ENCODE data around the gene PLPP1. TPM values are rescaled to one million over a fixed set of nuclear protein-coding genes. Genes with fewer than 3 reads are reported as not detected.
"Not testable (repeated sequence)": the region's sequence is repeated elsewhere in the genome, so short reads cannot be mapped to it uniquely, and the experiment has no call there.

Gene PLPP1
- polyA plus RNA-seq, 1 donor = 54.7 TPM

DNA sequence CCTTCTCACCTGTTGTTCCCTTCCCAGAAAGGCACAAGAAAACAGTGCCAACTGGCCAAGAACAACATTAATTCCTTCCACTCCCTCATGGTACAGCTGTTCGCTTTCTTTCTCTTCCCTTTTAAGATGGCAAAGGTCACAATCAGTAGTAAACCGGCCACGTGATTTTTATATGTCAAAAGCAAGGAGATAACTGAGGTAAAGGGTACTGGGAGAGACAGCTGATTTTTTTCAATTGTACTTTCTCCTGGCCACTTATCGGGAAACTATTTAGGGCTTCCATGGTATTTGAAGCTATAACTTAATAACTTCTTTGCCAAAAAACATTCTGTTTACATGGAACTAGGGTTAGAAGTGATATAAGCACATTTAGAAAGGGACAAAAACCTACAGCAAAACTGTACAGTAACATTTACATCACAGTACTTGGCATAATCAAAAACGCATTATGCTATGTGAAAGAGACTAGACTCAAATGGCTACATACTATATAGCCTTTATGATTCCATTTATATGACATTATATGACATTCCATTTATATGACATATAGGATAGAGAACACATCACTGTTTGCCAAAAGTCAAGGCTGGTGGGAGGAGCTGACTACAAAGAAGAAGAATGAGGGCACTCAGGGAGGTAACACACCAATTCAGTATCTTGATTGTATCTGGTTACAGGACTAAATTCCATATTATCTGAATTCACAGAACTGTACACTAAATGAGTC lies 24.8 kb downstream of the PLPP1 start:
- no peak overlapping the region for H3K4me3 ChIP-seq (ENCODE audit: low read length)
- no peaks in the 10 kb centered on the region for H3K27me3 ChIP-seq (ENCODE audit: control insufficient read depth, insufficient read depth, low read length)
- WGBS (ENCODE audit: insufficient coverage, low lambda C conversion rate) = 20% methylated on average over 1 of the region's 5 CpGs
- H3K27ac ChIP-seq (ENCODE audit: low read length) = peak overlapping the region; percentile 74
- no peaks in the 10 kb centered on the region for H3K36me3 ChIP-seq (ENCODE audit: control insufficient read depth, insufficient read depth, low read length)
- DNase-seq = peak; percentile 76 to 90
- H3K4me1 ChIP-seq (ENCODE audit: control insufficient read depth, insufficient read depth, low read length) = peaks cover 28% of the 10 kb centered on the region
- no peaks in the 10 kb centered on the region for H3K9me3 ChIP-seq (ENCODE audit: control insufficient read depth, low read depth, low read length)

DNA sequence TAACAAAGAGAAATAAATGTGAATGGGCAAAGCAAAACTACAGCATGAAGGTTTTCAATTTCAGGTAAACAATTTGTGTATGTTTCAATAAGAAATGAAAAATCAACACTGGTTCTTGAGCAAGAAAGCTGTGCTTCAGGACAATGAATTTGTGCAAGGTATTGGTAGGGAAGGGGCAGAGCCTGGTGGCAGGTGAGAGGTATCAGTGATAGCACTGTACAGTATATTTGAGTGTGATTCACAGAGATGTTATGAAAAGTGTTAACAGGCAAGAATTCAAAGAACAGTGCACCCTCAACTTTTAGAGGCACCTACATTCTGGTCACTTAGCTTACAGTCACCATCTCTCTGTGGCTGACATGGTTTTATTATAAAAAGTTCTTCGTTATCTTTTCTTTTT lies 25.7 kb downstream of the PLPP1 start:
- WGBS (ENCODE audit: insufficient coverage, low lambda C conversion rate) = 100% methylated on average over 1 of the region's 1 CpG
- Histone ChIP-seq H3K27me3 (ENCODE audit: control insufficient read depth, insufficient read depth, low read length) (no peaks in the 10 kb centered on the region), H3K9me3 (ENCODE audit: control insufficient read depth, low read depth, low read length) (no peaks in the 10 kb centered on the region), H3K27ac (ENCODE audit: low read length) (peak overlapping the region; percentile 74), H3K36me3 (ENCODE audit: control insufficient read depth, insufficient read depth, low read length) (no peaks in the 10 kb centered on the region), H3K4me1 (ENCODE audit: control insufficient read depth, insufficient read depth, low read length) (peaks cover 28% of the 10 kb centered on the region), H3K4me3 (ENCODE audit: low read length) (no peak overlapping the region)
- DNase-seq = no peak

DNA sequence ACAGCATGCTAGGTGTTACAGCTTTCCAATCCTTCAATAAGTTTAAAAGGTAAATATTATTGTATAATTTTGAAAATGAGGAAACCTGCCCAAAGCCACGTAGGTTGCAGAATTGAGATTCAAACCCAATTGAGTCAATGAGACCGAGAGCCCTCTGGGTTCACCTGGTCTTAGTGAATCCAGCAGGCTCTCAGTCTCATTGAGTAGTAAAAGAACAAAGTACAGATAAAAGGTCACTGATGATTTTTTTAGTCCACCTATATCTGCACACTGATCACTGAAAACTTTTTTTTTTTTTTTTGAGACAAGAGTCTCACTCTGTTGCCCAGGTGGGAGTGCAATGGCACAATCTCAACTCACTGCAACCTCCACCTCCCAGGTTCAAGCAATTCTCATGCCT lies 27.2 kb downstream of the PLPP1 start:
- no peaks in the 10 kb centered on the region for H3K9me3 ChIP-seq (ENCODE audit: control insufficient read depth, low read depth, low read length)
- no CpG with 5 or more reads among the region's 2 CpGs for WGBS (ENCODE audit: insufficient coverage, low lambda C conversion rate)
- H3K27ac ChIP-seq (ENCODE audit: low read length) = no peak overlapping the region
- no peaks in the 10 kb centered on the region for H3K36me3 ChIP-seq (ENCODE audit: control insufficient read depth, insufficient read depth, low read length)
- DNase-seq = no peak
- no peaks in the 10 kb centered on the region for H3K27me3 ChIP-seq (ENCODE audit: control insufficient read depth, insufficient read depth, low read length)
- H3K4me1 ChIP-seq (ENCODE audit: control insufficient read depth, insufficient read depth, low read length) = peaks cover 28% of the 10 kb centered on the region
- no peak overlapping the region for H3K4me3 ChIP-seq (ENCODE audit: low read length)

DNA sequence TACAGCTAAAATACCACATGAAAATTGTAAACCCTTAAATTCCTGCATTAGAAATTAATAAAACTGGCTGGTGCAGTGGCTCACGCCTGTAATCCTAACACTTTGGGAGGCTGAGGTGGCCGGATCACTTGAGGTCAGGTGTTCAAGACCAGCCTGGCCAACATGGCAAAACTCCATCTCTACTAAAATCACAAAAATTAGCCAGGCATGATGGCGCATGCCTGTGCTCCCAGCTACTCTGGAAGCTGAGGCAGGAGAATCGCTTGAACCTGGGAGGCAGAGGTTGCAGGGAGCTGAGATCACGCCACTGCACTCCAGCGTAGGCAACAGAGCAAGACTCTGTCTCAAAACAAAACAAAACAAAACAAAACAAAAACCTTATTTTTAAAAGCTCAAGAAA lies 29.1 kb downstream of the PLPP1 start:
- H3K4me3 ChIP-seq (ENCODE audit: low read length); H3K27ac ChIP-seq (ENCODE audit: low read length); H3K36me3 ChIP-seq (ENCODE audit: control insufficient read depth, insufficient read depth, low read length); DNase-seq; H3K9me3 ChIP-seq (ENCODE audit: control insufficient read depth, low read depth, low read length); H3K27me3 ChIP-seq (ENCODE audit: control insufficient read depth, insufficient read depth, low read length): not testable (repeated sequence)
- peaks cover 24% of the 10 kb centered on the region for H3K4me1 ChIP-seq (ENCODE audit: control insufficient read depth, insufficient read depth, low read length)
- no CpG with 5 or more reads among the region's 6 CpGs for WGBS (ENCODE audit: insufficient coverage, low lambda C conversion rate)

DNA sequence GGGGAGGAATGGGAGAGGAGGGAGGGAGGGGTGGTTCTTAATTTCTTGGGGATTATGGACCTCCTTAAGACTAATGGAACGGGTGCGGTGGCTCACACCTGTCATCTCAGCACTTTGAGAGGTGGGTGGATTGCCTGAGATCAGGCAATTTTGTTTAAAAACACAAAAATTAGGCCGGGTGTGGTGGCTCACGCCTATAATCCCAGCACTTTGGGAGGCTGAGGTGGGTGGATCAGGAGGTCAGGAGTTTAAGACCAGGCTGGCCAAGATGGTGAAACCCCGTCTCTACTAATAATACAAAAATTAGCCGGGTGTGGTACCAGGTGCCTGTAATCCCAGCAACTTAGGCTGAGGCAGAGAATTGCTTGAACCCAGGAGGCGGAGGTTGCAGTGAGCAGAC lies 30.8 kb downstream of the PLPP1 start:
- WGBS (ENCODE audit: insufficient coverage, low lambda C conversion rate) = no CpG with 5 or more reads among the region's 7 CpGs
- not testable (repeated sequence) for H3K27ac ChIP-seq (ENCODE audit: low read length); H3K36me3 ChIP-seq (ENCODE audit: control insufficient read depth, insufficient read depth, low read length); H3K9me3 ChIP-seq (ENCODE audit: control insufficient read depth, low read depth, low read length); H3K4me3 ChIP-seq (ENCODE audit: low read length); DNase-seq; H3K27me3 ChIP-seq (ENCODE audit: control insufficient read depth, insufficient read depth, low read length)
- peaks cover 11% of the 10 kb centered on the region for H3K4me1 ChIP-seq (ENCODE audit: control insufficient read depth, insufficient read depth, low read length)

DNA sequence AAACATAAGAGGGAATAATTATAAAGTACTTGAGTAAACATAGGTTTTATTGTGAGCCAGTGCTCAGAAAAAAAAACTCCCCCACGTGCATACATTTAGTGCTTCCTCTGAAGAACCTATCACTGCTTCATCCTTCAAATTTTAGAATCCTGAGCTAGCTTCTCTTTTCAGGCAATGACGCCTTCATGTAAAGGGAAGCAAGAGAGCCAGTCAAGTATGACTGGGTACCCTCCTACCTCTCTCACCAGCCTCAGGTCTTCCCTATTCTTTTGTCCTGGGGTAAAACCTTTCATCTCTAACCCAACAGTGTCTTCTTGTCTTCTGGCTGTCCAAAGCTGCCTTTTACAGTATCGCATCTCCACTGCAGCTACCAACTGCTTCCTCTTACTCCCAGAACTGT lies 32.0 kb downstream of the PLPP1 start:
- Histone ChIP-seq H3K27ac (ENCODE audit: low read length) (no peak overlapping the region), H3K9me3 (ENCODE audit: control insufficient read depth, low read depth, low read length) (no peaks in the 10 kb centered on the region), H3K36me3 (ENCODE audit: control insufficient read depth, insufficient read depth, low read length) (no peaks in the 10 kb centered on the region), H3K27me3 (ENCODE audit: control insufficient read depth, insufficient read depth, low read length) (no peaks in the 10 kb centered on the region), H3K4me1 (ENCODE audit: control insufficient read depth, insufficient read depth, low read length) (peaks cover 17% of the 10 kb centered on the region), H3K4me3 (ENCODE audit: low read length) (no peak overlapping the region)
- WGBS (ENCODE audit: insufficient coverage, low lambda C conversion rate) = no CpG with 5 or more reads among the region's 3 CpGs
- no peak for DNase-seq

DNA sequence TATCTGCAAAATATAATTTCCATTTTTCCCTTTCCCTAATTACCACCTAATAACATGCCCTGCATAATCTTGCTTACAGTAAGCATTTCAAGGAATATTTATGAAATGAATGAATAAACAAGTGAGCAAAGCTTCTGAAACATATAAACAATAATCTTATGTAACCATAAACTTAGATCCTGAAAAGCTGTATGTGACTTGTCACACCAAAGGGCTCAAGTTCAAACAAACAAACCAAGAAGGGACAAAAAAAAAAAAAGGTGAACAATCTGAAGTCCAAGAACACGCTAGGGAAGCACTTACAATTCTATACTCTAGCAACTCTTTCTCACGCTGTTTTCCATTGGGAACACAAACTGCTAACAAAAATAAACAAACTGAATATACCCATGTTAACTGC lies 36.3 kb downstream of the PLPP1 start:
- Histone ChIP-seq H3K27ac (ENCODE audit: low read length) (peak overlapping the region; percentile 65), H3K4me1 (ENCODE audit: control insufficient read depth, insufficient read depth, low read length) (peaks cover 17% of the 10 kb centered on the region)

DNA sequence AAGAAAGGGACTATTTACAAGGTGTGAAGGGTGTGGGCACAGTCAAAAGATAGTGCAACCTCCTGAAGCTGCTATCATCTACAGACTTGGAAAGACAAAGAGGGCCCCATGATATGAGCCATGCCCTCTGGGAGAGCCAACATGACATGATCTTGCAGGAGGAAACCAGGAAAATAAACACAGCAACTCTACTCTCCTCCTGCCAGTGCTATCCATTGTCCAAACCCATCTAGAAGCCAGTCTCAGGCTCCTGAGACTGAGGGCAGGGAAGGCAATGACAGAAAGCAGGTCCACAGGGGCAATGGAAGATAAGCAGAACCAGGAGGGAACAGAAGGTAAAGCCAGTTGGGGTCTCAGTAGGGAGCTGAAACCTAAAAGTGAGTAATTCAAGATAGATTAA lies 37.1 kb downstream of the PLPP1 start:
- DNase-seq = peak; percentile 21 to 54
- peak overlapping the region; percentile 65 for H3K27ac ChIP-seq (ENCODE audit: low read length)
- H3K36me3 ChIP-seq (ENCODE audit: control insufficient read depth, insufficient read depth, low read length) = no peaks in the 10 kb centered on the region
- no peaks in the 10 kb centered on the region for H3K27me3 ChIP-seq (ENCODE audit: control insufficient read depth, insufficient read depth, low read length)
- H3K9me3 ChIP-seq (ENCODE audit: control insufficient read depth, low read depth, low read length) = no peaks in the 10 kb centered on the region
- H3K4me1 ChIP-seq (ENCODE audit: control insufficient read depth, insufficient read depth, low read length) = peaks cover 17% of the 10 kb centered on the region
- no peak overlapping the region for H3K4me3 ChIP-seq (ENCODE audit: low read length)

More for the DNA sequence above, 36.3 kb downstream of the PLPP1 start:
- 45% methylated on average over 1 of the region's 2 CpGs for WGBS (ENCODE audit: insufficient coverage, low lambda C conversion rate)
- H3K27me3 ChIP-seq (ENCODE audit: control insufficient read depth, insufficient read depth, low read length) = no peaks in the 10 kb centered on the region
- peak in 1 of 2 donors; percentile 61 for DNase-seq
- H3K9me3 ChIP-seq (ENCODE audit: control insufficient read depth, low read depth, low read length) = no peaks in the 10 kb centered on the region
- no peaks in the 10 kb centered on the region for H3K36me3 ChIP-seq (ENCODE audit: control insufficient read depth, insufficient read depth, low read length)
- H3K4me3 ChIP-seq (ENCODE audit: low read length) = no peak overlapping the region

DNA sequence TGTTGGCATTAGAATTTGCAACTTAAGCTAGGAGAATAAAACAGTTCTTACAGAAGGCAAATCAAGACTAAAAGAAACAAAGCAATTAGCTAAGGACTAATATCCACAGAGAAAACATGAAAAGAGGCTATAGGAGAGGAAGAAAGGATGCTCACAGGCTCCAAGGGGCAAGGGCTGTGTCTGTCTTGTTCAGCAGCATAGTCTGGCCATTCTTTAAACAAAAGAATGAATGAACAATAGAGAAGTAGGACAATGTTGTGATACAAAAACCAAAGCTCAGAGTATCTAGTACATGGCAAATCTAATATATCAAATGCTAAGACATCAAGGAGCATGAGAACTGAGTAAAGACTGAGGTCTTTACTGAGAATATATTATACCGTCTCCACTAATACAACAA lies 39.5 kb downstream of the PLPP1 start:
- peaks cover 17% of the 10 kb centered on the region for H3K4me1 ChIP-seq (ENCODE audit: control insufficient read depth, insufficient read depth, low read length)
- no peak for DNase-seq
- no peak overlapping the region for H3K27ac ChIP-seq (ENCODE audit: low read length)
- 100% methylated on average over 1 of the region's 1 CpG for WGBS (ENCODE audit: insufficient coverage, low lambda C conversion rate)
- no peaks in the 10 kb centered on the region for H3K27me3 ChIP-seq (ENCODE audit: control insufficient read depth, insufficient read depth, low read length)
- no peaks in the 10 kb centered on the region for H3K9me3 ChIP-seq (ENCODE audit: control insufficient read depth, low read depth, low read length)
- H3K36me3 ChIP-seq (ENCODE audit: control insufficient read depth, insufficient read depth, low read length) = no peaks in the 10 kb centered on the region
- no peak overlapping the region for H3K4me3 ChIP-seq (ENCODE audit: low read length)

DNA sequence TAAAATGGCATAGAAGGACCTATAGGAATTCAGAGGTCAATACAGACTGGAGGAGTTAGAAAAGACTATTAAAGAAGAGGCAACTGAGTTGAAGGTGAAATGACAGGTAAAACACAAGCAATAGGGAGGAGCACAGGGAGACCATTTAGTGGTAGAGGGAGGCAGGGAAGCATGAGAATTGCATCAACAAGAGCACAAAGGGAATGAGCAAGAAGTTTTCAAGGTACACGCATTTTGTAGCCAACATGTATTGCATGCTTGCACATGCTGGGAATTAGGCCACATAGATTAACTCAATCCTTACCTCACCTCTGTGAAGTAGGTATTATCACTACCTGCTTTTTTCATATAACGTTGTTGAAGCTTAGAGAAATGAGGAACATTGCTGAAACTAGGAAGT lies 42.3 kb downstream of the PLPP1 start:
- DNase-seq = no peak
- H3K27ac ChIP-seq (ENCODE audit: low read length) = no peak overlapping the region
- peaks cover 4% of the 10 kb centered on the region for H3K36me3 ChIP-seq (ENCODE audit: control insufficient read depth, insufficient read depth, low read length)
- no peaks in the 10 kb centered on the region for H3K27me3 ChIP-seq (ENCODE audit: control insufficient read depth, insufficient read depth, low read length)
- no peaks in the 10 kb centered on the region for H3K9me3 ChIP-seq (ENCODE audit: control insufficient read depth, low read depth, low read length)
- H3K4me1 ChIP-seq (ENCODE audit: control insufficient read depth, insufficient read depth, low read length) = peaks cover 1% of the 10 kb centered on the region
- no CpG with 5 or more reads among the region's 2 CpGs for WGBS (ENCODE audit: insufficient coverage, low lambda C conversion rate)
- H3K4me3 ChIP-seq (ENCODE audit: low read length) = no peak overlapping the region

DNA sequence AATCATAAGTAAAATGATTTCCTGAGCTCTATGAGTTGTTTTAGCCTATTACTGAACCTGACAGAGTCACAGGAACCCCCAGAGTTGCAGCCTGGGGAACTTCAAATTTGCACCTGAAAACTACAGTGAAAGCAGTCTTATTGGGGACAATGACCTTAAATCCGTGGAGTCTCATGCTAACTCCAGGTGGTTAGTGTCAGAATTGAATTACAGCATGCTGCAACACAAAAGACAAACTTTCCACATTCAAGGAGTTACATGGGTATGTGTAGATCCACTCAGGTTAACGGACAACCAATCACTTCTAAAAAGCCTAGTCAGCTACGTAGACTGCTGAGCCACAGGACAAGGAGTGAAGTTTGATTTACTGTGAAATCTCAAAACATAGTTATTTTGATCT lies 49.7 kb downstream of the PLPP1 start:
- no CpG with 5 or more reads among the region's 3 CpGs for WGBS (ENCODE audit: insufficient coverage, low lambda C conversion rate)
- H3K4me1 ChIP-seq (ENCODE audit: control insufficient read depth, insufficient read depth, low read length) = no peaks in the 10 kb centered on the region
- no peaks in the 10 kb centered on the region for H3K9me3 ChIP-seq (ENCODE audit: control insufficient read depth, low read depth, low read length)
- peak in 1 of 2 donors; percentile 24 for DNase-seq
- peaks cover 9% of the 10 kb centered on the region for H3K36me3 ChIP-seq (ENCODE audit: control insufficient read depth, insufficient read depth, low read length)
- no peaks in the 10 kb centered on the region for H3K27me3 ChIP-seq (ENCODE audit: control insufficient read depth, insufficient read depth, low read length)
- H3K4me3 ChIP-seq (ENCODE audit: low read length) = no peak overlapping the region
- no peak overlapping the region for H3K27ac ChIP-seq (ENCODE audit: low read length)
